ENCODE data around the gene SLC16A7.

GRCh38 chr12:59579631-59580030, 16.2 kb upstream of the SLC16A7 start:
- no peak for TF ChIP-seq CTCF (IDR thresholded peaks at IDR 0.05)
- no peak for TF ChIP-seq POLR2A (IDR thresholded peaks at IDR 0.05)
